NOMO-1 treated with dmso at 0.1 percent for 144 hours (cell line): ENCODE results near the gene RPTOR.
"Not testable (repeated sequence)": the region's sequence is repeated elsewhere in the genome, so short reads cannot be mapped to it uniquely, and the experiment has no call there.

Experiments used
- DNase-seq: peaks from one replicate; lab custom pipeline; 2025; ENCODE audit not compliant: unreplicated experiment; lab: John Stamatoyannopoulos, UW

RPTOR gene

DNA sequence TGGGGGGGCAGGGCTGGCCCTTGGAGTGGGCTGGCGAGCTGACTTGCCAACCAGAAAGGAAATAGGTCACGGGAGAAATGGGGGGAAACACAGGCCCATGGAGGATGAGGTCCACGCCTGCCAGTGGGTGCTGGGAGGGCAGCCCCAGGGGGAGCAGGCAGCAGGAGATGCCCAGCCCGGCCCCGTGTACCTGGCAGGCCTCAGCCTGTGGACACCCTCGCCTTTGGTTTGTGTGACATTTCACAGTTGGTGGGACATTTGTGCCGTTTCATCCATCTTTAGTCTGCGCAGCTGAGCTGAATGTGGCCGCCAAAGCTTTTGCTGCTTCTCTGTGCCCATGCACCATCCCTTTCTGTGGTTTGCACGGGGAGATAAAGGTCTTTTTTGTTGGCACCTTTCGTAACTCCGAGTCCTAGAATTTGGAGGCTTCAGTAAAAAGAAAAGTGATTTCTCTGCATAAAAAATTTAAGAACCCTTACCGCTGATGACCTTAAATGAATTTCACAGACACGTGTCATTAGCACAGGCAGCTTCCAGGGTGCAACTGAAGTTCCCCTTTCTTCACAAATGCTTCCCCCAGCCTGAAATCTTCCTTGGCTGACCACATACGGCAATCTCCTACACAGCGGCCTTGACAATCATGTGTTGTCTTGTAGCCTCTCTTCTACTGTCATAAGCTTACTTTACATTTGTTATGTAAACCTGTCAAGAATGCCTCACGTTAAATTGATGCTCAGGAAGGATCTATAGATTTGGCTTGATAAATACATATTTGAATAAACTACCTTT, 193.6 kb downstream of the RPTOR start:
- DNase-seq: peak; percentile 72

DNA sequence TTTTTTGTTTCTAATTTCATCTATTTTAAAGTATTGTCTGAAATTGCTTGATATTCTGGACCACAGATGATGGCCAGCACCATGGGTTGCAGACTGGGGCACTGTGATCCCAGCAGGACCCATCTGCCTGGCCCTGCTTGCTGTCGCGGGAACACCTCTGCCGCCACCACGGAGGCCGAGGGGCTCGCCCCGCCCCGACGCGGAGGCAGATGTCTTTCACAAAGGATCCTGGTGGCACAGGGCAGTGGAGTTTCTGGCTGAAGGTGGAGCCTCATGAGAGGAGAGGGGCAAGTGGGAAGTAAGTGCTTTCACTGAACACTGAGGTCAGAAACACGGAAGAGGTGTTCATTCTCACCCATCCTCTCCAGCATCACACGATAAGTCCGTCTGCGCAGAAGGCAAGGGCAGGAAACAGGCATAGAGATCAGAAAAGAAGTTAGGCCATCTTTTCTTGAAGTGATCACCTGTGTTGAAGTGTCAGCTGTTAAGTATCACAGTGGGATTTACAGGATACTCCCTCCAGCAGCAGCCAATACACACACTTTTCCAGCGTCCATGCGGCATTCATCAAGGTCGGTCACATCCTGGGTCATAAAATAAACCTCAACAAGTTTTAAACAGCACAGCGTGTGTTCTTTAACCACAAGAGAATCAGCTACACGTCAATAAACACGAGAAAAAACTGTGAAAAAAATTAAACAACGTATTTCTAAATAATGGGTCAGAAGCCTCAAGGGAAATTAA, 194.5 kb downstream of the RPTOR start:
- no peak for DNase-seq

DNA sequence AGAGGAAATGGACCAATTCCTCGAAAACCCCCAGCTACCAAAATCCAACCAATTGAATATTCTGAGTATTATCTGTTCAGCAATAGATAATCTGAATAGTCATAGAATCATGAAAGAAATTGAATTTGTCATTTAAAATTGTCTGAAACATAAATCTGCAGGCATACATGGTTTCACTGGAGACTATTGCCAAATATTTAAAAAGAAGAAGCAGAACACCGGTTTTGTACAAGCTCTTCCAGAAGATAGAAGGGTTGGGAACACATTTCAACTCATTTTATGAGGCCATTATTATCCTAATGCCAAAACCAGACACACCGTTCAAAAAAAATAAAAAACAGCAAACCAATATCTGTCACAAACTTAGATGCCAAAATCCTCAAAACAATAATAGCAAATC, 195.5 kb downstream of the RPTOR start:
- DNase-seq: no peak

DNA sequence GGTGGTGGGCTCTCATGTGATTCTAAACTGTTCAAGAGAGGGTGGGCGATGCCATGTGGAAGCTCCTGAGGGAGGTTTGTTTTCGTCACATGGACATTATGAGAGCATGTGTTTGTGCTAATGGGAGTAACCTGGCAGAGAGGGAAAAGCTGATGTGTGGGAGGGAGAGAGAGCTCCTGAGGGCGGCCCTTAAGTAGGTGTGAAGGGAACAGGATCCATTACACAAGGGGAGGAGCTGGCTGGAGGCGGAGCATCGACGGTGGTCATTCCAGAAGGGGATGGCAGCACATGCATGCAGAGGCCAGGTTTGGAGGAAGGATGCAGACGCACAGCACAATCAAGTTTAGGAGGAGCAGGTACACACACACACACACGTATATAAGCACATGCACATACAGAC, 197.5 kb downstream of the RPTOR start:
- DNase-seq: no peak

DNA sequence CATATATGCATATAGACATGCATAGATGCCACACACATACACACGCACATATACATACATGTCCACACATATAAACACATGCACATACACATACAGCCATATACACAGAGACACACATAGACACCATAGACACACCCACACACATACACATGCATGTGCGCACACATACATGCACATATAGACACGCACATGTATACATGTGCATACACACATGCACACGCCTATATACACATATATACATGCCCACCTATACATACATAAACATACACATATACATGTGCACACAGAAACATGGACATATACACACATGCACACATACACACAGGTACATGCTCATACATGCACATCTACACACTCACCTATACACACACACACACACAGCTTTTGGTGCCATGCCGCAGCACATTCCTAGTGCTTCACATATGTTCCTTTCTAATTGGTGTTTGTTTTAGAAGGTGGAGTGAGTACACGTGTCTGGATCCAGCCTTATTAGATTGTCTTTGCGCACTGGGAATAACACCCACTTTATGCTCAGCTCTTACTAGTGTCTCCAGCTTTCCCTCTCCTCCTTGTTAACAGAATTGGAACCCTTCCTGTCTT, 198.0 kb downstream of the RPTOR start:
- no peak for DNase-seq

DNA sequence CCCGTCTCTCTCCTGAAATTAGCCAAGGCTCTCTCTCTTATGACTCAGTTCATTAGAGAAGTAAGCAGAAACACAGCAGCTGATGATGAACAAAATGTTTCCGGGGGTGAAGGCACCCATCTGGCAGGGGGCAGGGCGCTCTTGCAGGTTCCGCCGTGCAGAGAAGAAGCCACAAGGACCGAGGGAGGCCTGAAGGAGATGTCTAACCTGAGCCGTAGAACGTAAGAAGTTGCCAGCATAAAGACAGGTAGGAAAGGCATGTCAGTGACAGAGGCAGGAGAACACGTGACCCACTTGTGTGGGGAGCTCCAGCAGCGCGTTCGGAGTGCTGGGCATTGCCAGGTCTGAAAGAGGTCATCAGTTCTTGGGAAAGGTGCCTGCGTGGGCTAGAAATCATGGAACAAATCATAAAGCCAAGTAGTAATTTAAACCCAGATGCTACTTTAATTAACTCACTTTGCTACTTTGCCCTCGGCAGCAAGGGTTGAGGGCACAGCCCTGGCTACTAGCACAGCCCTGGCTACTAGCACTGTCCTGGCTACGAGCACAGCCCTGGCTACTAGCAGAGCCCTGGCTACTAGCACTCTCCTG, 198.6 kb downstream of the RPTOR start:
- DNase-seq: no peak

DNA sequence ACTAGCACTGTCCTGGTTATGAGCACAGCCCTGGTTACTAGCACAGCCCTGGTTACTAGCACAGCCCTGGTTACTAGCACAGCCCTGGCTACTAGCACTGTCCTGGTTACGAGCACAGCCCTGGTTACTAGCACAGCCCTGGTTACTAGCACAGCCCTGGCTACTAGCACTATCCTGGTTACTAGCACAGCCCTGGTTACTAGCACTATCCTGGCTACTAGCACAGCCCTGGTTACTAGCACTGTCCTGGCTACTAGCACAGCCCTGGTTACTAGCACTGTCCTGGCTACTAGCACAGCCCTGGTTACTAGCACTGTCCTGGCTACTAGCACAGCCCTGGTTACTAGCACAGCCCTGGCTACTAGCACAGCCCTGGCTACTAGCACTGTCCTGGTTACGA, 199.3 kb downstream of the RPTOR start:
- not testable (repeated sequence) for DNase-seq

DNA sequence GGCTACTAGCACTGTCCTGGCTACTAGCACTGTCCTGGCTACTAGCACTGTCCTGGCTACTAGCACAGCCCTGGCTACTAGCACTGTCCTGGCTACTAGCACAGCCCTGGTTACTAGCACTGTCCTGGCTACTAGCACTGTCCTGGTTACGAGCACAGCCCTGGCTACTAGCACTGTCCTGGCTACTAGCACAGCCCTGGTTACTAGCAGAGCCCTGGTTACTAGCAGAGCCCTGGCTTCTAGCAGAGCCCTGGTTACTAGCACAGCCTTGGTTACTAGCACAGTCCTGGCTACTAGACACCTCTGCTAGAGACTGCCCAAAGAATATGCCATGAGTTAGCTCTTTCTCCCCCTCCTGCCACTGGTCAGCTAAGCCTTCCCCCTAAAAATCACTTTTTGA, 200.1 kb downstream of the RPTOR start:
- not testable (repeated sequence) for DNase-seq

DNA sequence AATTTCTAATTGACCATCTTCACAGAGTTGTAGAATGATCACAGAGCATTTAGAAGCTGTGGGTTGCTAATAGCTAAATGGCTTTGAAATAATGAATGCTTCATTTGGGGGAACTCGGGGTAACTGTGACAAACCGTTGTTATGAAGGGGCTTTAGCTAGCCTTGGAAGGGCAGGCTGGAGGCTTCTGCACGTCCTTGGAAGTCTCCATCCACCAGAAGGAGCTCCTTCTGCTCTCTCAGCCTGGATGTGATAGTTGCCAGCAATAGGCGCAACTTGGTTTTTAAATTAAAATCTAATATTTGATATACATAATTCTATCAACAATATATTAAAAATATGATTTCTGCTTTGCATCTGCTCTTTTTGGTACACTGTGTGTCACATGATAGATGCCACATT, 200.5 kb downstream of the RPTOR start:
- DNase-seq: no peak

DNA sequence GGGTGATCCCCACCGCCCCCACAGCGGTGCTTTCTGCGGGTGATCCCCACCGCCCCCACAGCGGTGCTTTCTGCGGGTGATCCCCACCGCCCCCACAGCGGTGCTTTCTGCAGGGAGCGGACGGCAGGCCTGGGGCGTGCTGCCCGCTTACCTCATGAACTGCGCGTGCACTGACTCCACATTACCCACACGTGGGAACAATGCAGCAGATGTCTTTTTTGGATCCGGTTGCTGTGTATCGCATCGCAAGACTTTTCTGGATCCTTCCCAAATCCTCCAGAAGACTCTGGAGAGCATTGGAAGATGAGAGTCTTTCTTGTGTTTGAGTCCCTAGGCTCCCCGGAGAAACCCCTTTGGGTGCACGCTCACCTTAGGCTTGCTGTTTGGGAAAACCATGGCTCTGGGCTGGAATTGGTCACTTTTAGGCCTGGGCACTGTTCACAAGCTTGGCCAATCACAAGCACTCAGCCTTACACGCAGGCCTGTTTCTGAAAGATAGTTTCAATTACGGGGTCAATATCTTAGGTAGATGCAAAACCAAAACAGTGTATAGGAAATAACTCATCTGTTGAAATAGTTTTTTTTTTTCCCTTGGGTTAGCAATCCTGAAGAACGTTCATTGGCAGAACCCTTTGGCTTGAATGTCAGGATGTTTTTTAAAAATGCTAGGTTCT, 201.8 kb downstream of the RPTOR start:
- no peak for DNase-seq

DNA sequence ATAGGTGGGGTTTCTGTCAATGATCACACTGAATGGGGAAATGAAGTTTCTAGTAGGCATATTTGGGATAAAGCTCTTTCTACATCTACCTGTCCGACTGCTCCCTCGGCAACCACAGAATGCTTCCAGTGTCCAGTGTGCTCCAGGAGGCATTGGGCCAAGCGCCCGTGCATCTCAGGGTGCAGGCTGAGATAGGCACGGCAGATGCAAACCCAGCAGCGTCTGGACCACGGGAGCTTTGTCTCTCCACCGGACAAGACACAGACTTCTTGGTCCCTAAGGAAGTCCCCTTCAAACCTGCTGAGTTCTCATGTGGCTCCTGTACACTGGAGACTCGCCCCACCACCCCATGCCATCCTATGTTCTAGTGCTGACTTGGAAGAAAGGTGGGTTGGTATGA, 202.8 kb downstream of the RPTOR start:
- no peak for DNase-seq

DNA sequence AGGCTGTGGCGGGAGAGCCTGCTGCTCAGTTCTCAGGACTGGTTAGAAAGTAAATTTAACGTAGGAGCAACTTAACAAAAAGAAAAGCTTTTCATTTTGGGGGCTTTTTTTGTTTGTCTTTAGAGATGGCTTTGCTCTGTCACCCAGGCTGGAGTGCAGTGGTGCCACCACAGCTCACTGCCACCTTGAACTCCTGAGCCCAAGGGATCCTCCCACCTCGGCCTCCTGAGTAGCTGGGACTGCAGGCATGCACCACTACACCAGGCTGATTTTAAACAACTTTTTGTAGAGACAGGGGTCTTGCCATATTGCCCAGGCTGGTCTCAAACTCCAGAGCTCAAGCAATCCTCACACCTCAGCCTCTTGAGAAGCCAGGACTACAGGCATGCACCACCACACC, 205.0 kb downstream of the RPTOR start:
- no peak for DNase-seq

DNA sequence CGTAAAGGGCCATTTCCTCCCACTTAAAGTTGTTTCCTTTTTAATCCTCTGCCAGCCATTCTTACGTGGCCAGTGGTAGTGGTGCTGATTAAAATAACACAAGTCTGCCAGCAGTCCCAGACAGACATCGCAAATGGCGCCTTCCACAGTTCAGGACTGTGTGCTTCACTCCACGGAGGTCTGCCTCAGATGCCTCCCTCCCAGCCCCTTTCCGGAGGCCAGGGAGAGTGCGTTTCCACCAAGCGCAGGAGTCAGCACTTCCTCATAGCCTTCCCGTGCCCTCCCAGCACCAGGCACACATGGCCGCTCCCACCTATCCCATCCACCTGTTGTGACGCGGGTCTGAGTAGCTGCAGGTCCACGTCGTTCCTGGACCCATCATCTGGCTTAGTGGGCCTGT, 205.6 kb downstream of the RPTOR start:
- no peak for DNase-seq

DNA sequence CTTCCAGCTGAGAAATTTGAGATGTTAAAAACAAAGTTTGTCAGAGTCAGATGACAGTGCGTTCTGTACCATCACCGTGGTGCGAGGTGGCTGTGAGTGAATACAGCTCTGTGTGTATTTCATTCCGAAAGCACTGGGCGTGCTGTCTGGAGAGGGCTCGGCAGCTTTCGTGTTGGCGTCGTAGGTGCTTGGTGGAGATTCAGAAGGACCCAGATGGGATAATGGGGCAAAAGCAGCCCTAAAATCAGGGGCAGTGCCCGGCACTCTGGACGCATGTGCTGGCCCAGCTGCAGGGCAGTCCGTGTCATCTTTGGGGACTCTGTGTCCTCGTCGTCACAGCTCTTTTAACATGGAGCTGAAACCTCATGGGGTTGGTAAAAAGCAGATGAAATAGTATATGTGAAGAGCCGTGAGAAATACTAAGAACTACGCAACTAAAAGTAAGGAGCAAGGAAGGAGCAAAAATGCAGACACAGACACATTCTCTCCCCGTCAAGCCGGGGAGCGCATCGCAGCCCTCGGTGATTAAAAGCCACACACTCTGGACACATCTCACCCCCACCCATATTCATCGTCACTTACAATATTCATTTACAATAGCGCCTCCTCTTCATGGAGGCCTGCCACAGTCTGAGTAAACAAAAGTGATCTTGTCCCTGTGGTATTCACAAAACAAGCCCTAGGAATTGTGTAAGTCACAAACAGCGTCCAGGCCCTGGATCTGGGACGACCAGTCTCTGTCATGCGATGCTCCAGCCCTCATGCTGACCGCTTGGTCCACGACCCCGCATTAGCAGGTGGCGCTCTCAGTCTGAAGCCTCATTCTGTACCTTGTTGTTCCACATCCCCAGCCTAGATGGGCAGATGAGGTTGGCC, 206.7 kb downstream of the RPTOR start:
- no peak for DNase-seq

DNA sequence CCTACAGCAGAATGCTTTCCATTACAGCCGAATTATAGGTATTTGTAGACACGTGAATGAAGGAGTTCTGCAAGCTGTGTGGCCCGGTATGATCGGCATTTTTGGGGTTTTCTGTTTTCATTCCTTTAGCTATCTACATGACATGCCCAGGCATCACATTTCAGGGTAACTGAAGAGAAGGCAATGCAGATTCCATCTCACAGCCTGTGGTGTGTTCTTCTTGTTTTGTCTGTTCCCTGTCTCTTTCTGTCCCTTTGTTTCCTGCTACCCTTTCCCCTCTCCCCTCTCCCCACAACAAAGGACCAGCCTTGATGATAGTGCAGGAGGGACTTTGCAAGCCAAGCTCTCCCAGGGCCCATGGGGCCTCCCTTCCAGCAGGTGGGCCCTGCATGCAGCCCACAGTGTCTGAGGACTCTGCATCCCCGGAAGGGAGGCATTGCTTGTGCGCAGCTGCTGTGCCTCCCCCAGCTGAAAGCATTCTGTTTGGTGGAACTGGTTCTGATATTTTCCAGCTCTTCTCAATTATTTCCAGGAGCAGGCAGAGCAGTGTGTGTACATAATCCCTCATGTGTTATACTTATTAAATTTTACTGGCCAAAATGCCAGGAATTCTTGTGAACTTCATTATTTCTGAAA, 207.4 kb downstream of the RPTOR start:
- DNase-seq: no peak

DNA sequence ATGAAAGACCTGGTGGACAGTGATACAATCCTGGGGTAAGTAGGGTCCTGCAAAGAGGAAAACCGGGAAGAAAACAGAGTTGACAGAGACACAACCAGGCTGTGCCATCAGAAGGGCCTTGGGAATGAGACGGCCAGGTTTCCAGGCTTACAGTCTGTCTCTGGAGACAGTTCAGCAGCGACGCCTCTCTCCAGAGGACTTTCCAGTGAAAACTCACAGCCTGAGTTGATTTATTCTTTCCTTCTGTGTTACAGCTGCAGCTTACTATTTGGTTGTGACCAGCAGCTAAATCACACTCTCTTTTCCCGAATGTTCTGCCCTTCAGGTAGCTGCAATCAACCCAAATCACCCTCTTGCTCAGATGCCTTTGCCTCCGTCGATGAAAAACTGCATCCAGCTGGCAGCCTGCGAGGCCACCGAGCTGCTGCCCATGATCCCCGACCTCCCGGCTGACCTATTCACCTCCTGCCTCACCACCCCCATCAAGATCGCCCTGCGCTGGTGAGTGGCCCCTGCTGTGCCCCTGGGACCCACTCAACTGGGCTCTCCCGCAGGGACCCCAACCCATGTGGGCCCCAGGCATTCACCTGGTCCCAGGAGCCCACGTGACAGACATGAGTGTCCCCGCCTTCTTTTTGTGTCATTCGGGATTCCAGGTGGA, 209.2 kb downstream of the RPTOR start:
- no peak for DNase-seq

DNA sequence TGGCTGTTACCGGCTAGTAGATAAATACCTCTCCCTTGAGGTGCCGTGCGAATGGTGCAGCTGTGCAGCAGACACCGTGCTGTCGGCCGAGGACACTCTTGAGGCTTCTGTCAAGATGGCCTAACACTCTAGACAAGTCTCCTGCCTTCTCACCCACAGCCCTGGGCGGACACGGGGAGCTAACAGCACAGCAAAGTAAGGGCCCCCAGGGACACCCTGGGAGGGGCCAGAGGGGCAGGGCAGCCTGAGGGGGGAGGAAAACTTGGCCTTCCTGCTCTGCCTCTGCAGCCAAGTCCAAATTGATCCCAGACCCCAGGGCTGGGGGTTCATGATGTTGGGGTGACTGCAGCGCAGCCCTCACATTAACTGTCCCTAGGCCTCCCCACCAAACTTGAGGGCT, 210.2 kb downstream of the RPTOR start:
- no peak for DNase-seq

DNA sequence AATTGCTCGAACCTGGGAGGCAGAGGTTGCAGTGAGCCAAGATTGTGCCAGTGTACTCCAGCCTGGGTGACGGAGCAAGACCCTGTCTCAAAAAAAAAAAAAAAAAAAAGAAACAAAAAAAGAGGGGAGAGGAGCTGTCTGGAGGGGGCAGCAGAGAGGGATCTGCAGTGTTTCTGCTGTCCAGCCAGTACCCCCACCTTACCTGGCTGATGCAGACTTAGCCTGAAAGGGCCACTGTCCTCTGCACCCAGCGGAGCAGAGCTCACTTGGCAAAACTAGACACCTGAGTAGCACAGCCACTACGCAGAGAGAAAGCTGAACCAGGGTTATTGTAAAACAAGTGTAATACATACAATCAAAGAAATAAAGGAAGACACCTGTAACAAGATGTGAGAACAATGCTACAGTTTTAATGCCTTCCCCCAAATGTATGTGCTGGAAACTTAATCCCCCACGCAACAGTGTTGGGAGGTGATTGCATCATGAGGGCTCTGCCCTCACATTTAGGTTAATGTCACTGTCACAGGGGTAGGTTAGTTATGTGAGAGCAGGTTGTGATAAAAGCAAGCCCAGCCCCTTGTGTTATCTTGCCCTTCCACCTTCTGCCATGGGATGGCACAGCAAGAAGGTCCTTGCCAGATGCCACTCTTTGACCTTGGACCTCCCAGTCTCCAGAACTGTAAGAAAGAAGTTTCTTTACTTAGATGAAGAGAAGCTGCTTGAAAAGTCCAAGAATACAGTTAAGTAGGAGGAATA, 211.2 kb downstream of the RPTOR start:
- no peak for DNase-seq
